Right lung (tissue), 10 donors: Measurements from ENCODE around the gene CNDP2. TPM values are rescaled to one million over a fixed set of nuclear protein-coding genes. Genes with fewer than 3 reads are reported as not detected.

Experiments used
- DNase-seq, 2 donors: peaks; one replicate each; pipeline ENCODE4 v3.0.0-alpha.2; 2013
- long read RNA-seq, 8 donors: transcript quantifications; one replicate each; lab custom pipeline, GENCODE V29; 2026
- polyA plus RNA-seq, 5 donors: library from polyadenylated mRNA; unstranded; fragments of 120-200 nt; gene quantifications; one replicate each; pipeline versions ENCODE4 v1.2.1 to v1.2.3, GENCODE V29; 2013; ENCODE audit warnings: inconsistent platforms in 1 of 5, low replicate concordance in 1 of 5; ENCODE audit not compliant: insufficient read length in 5 of 5, insufficient read depth in 1 of 5

CNDP2 gene
- 100 to 1,000 TPM in 4 of 5 donors, 10 to 100 TPM in 1; 99.8 to 121 (median 107) TPM for polyA plus RNA-seq
- long read RNA-seq, donor 1, full-length matches to known transcripts: 22 of 52 reads
- long read RNA-seq, donor 1, partial matches to known transcripts: 30 of 52 reads
- long read RNA-seq, donor 1, other reads (novel, unspliced or antisense): 0 of 52 reads
- long read RNA-seq, donor 2, full-length matches to known transcripts: 6 of 13 reads
- long read RNA-seq, donor 2, partial matches to known transcripts: 7 of 13 reads
- long read RNA-seq, donor 2, other reads (novel, unspliced or antisense): 0 of 13 reads
- long read RNA-seq, donor 3, full-length matches to known transcripts: 15 of 20 reads
- long read RNA-seq, donor 3, partial matches to known transcripts: 5 of 20 reads
- long read RNA-seq, donor 3, other reads (novel, unspliced or antisense): 0 of 20 reads
- long read RNA-seq, donor 4, full-length matches to known transcripts: 15 of 22 reads
- long read RNA-seq, donor 4, partial matches to known transcripts: 7 of 22 reads
- long read RNA-seq, donor 4, other reads (novel, unspliced or antisense): 0 of 22 reads
- long read RNA-seq, donor 5, full-length matches to known transcripts: 18 of 49 reads
- long read RNA-seq, donor 5, partial matches to known transcripts: 31 of 49 reads
- long read RNA-seq, donor 5, other reads (novel, unspliced or antisense): 0 of 49 reads
- long read RNA-seq, donor 6, full-length matches to known transcripts: 21 of 38 reads
- long read RNA-seq, donor 6, partial matches to known transcripts: 17 of 38 reads
- long read RNA-seq, donor 6, other reads (novel, unspliced or antisense): 0 of 38 reads
- long read RNA-seq, donor 7, full-length matches to known transcripts: 23 of 28 reads
- long read RNA-seq, donor 7, partial matches to known transcripts: 5 of 28 reads
- long read RNA-seq, donor 7, other reads (novel, unspliced or antisense): 0 of 28 reads
- long read RNA-seq, donor 8, full-length matches to known transcripts: 9 of 9 reads
- long read RNA-seq, donor 8, partial matches to known transcripts: 0 of 9 reads
- long read RNA-seq, donor 8, other reads (novel, unspliced or antisense): 0 of 9 reads

DNA sequence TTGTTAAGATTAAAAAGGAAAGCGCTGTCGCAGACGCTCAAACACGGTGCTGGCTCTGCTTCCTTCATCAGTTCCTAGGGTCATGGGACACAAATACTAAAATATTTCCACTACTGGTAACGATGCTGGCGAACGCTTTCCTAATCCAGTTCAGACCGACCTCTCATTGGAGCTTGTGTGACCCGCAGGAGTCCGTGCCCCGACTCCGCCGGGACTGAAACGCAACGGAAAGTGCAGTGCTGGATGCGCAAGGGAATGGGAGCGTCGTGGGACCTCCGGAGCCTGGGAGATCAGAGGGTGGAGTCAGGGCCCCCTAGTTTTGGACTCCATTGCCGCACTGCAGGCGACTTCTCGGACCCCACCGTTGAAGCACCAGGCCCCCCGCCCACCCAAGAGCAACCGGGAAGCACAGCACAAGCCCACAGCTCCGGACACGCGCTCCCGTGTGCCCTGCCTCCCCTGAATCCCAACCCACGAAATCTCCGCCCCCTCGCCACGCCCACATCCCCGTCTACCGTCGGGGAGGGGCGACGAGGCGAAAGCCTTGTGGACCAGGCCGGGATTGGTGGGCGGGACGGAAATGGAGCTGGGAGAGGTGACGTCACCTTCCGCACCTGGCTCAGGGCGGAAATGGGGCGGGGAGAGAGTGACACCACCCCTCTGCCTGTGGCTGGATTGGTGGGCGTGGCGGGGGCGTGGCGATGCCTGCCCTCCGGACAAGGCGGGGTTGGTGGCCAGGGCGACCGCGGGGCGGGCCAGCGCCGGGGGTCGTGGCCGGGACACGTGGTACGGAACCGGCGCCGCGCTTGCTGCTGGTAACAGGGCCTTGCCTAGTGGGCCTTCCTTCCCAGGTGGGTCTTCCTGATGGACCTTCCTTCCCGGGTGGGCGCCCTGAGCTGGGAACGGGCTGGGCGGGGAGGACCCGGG, at the start of gene CNDP2:
CNDP2 (plus strand) TSS at position 783 of the 927 bp plus-strand sequence. CDS start 3,611 bp downstream, outside the sequence.
- peak; percentile 99 to 100 for DNase-seq

DNA sequence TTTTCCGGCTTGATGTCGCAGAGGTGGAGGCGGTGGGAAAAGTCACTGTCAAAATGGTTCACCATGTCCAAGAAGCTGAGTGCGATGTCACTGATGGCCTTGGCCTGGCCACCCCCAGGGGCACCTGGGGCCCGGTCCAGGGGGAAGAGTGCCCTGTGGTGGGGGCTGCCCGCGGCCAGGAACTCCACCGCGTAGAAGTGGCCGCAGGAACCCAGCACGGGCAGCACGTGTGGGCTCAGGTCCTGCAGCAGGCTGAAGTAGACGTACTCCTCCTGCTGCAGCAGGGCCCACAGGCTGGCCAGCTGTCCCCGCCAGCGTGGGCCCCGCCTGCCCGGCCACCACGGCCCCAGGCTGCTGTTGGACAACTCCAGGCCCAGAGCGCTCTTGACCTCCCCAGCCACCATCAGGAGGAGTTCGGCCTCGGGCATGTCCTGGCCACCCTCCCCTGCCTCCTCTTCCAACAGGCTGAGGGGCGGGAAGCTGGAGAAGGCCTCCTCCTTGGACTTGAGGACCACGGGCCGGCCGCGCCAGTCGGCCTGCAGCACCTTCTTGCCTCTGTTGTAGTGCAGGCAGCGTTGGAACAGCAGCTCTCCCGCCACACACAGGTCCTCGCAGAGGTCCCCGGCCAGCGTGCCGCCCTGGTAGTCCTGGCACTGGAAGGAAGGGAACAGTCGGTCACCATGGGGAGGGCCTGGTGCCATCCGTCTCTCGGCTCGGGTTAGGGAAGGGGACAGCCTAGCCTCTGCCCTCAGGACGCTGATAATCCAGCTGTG, 49.3 kb upstream of the CNDP2 start:
- no peak for DNase-seq

DNA sequence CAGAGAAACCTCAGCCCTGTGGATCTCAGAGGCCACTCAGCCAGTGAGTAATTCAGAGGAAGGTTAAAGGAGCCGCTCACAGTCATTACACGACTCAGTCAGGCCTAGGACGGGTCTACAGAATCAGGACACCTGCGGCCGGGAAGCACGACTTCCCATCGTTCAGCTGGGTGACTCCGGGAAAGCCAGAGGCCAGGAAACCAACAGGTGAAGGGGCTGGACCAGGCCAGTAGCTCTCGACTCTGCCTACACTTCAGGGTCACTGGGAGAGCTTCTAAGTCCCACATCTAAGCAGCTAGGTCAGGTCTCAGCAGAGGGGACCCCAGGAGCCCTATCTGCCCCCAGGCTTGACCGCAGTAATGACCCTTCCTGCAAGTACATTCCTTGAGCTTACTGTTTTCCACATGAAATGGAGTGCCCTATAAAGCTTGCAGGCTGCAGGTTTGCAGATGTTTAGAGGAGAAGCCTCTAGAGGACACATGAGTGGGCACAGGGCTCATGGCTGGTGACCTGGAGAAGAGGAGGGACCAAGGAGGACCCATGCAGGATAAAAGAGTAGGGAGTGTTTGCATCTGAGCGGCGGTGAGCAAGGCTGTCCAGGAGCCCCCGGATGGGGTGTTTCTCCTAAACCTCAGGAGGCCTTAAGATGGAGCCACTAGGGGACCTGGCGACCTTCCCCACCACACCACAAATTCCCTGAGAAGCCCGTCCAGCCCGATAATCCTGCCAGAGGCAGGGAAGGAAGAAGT, 48.6 kb upstream of the CNDP2 start:
- no peak for DNase-seq

DNA sequence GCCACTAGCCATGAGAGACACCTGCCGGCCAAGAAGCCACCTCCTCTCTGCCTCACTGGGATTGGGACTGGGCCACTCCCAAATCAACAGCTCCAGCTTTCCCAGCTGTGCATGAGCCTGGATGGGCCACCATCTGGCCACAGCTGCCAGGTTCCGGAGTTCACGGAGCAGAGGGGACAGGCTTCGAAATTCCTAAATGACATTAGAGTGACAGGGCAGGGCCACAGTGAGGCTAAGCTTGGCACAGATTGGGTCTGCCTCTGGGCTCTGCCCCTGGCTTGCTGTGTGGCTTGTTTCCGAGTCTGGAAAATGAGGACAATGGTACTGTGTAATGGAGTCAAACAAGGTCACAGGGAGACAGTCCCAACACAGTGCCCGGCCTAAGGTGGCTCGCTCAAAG, 45.5 kb upstream of the CNDP2 start:
- DNase-seq: no peak

DNA sequence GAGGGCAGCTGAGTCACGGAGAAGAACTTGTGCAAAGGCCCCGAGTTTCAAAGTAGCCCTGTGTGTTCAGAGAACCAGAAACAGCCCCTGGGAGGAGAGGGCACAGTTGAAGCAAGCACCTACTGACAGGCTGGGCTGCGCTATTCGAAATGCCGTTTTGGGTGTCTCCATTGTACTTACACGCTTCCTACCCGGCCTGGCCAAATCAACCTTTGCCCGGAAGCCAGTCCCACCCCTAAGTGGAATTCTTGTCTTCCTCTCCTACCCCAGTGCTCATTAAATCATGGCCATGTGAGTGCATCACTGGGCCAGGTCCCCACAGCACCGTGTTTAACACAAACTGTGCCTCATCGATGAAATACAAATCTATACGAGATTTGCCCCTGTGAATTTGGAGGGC, 45.0 kb upstream of the CNDP2 start:
- DNase-seq: no peak

DNA sequence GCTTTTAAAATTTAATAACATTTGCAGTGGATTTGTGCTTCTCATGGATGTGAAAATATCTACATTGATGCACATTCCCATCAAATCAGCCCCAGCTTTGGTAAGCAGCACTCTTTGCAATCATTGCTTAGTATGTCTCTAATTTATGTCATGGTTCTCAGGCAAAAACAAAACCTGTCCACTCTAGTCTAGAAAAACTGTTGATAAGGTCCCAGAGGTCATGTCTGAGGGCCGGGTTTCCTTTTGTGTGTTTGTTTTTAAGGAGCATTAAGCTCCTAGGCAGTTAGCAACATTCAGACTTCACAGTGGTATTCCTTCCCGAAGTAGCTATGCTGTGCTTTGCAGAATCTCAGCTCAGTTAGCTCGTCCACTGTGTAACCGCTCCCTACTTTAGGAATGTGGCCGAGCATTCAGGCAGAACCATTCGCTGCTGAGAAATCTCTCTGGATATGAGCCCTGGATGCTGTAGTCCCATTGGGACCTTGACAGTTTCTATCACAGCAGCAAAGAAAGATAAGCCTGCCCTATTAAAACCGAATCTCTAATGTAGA, 43.1 kb upstream of the CNDP2 start:
- DNase-seq: no peak

DNA sequence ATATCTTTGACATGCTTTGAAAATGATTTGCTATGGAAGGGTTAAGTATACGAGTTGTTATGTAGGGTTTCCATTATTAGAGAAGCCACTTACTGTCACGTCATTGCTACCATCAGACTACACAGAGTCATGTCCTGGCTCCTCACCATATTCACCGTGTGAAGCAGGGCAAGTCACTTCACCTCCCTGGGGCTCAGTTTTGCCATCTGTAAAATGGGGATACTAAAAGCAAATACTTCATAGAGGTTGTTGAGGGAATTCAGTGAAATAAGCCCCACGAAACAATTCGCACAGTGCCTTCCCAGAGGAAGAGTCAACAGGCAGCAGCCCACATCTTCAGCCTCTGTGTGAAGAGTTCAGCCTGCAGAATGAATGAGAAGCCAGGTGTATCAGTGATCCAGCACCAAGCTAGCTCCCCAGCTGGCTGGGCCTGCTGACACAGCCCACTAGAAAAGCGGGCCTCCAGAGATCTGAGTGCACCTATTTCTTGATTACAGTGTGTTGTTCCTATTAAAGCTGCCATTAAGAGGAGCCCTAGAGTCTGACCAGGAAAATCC, 42.4 kb upstream of the CNDP2 start:
- DNase-seq: no peak

DNA sequence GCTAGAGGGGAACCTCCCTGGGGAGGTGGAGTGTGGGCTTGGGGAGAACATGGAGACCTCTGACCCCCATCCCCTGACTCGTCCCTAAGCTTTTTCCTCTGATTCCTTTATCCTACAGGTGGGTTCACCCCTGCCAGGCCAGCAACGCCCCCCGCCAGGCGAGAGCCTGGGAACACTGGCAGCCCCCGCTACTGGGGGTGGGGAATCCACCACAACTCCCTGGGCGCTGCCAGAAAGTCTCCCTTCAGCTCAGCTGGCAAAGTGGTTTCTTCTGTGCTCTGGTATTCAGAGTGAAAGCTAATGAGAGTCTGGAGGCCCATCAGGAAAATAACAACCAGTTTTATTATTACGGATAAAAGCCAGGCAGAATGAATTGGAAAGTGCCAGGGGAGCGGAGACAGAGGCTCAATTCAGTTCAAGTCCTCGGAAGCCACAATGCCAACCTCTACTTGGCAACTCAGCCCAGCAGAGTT, 41.8 kb upstream of the CNDP2 start:
- DNase-seq: no peak

DNA sequence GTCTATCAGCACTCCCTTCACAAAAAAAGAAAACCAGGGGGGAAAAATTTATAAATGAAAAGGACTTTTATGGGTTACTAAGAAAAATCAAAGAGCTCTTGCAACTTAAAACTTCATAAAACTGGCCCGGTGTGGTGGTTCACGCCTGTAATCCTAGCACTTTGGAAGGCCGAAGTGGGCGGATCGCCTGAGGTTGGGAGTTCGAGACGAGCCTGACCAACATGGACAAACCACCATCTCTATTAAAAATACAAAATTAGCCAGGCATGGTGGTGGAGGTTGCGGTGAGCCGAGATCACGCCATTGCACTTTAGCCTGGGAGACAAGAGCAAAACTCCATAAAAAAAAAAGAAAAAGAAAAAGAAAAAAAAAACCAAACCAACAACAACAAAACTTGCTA, 40.8 kb upstream of the CNDP2 start:
- no peak for DNase-seq

DNA sequence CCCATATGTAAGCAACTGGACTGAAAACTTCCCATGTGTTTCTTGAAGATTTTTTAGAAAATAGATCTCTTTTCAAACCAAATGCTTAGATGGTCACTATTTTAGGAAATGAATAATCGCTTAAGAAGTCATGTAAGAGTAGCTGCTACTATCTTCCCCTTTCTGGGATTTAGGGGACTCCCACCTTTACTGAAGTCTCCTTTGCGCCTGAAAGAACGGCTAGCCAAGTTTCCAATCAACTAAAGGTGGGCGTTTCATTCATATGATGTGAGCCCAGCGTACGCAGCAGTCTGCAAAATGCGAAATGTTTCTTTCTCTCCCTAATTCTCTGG, 40.2 kb upstream of the CNDP2 start:
- no peak for DNase-seq

DNA sequence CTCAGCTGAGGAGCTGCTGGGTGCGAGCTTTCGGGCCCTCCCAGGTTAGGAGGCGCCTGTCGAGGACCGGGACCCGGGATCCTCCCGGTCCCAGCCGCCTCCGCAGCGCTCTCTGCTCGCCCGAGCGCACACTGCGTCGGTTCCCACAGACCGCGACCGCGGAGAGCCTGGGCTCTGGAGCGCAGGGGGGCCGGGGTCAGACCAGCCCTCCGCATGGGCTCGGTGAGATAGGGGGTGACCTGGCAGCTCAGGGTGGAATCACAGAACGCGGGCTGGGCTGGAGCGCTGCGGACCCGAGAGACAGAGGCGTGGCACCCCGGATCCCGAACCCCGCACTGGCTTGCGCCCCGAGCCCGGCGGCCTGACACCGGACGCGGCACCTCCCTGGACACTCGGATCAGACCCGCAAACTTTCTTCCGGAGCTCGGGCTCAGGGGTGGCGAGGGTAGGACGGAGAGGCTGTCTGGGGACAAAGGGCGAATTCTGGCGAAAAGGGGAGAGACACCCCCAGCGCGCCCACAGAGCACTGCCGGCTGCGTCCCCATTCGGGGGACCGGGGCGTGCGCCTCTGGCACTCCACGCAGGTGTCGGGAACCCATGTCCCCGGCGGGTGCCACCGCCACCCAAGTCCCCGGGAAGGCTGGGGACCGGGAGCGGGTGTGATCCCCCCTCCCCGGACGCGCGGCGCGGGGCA, 39.7 kb upstream of the CNDP2 start:
- DNase-seq: peak in 1 of 2 donors; percentile 15

DNA sequence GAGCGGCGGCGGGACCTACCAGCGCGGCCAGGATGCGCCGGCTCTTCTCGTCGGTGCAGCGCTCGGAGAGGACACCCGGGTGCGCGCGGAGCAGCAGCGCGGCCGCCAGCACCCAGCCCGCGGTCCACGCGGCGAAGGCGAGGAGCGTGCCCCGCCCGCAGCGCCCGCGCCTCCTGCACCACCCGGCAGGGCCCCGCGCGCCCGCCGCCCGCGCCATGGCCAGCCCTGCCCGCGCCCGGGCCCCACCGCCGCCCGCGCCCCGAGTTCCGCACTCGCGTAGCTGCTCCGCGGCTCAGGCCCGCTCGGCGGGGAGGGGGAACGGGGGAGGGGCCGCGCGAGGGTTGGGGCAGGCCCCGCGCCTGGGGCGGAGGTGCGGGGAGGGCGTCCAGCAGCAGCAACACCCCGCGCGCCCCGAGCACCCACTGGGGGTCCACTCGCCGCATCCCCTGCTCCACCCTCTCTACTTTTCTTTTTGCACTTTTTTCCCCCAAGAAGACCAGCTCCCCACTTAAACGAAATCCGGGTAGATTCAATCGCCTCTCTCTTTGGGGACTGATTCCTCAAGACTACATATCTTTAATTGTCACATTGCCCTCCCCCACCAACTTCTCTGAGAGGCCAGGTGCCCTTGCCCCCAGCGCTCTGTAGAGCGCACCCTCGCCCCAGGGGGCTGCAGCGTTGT, 39.0 kb upstream of the CNDP2 start, which contains the start of gene DIPK1C:
DIPK1C (minus strand) TSS at position 266 of the 682 bp plus-strand sequence; CDS start at position 217, 49 bp downstream.
- DNase-seq: no peak

DNA sequence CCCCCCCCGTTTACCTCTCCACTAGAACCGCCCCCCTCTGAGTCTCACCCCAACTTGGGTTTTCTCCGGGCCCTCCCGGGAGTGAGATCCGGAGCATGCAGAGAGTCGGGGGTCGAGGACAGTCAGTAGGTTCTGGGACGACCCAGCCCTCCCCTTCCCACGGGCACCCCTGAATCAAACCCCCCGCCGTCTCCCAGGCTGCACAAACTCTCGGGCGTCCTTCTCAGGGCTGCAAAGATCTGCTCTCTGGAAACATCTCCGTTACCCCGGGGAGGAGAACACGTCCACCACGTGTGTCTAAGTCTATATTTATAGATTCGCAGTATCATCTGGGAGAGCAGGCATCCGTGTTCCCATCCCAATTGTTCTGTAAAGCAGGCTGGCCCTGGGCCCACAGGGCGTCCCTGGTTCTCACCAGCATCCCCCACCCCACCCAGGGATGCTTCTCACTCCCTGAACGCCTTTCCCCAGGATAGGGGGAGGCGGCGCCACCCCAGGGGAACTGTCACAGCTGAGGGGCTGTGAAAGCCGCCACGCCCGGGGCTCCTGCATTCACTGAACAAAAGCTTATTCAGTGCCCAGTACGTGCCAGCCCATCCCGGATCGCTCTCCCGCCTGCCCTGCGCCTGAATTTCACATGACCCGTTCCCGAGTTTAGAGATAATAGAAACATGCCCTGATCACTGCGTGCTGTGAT, 38.3 kb upstream of the CNDP2 start:
- DNase-seq: no peak

DNA sequence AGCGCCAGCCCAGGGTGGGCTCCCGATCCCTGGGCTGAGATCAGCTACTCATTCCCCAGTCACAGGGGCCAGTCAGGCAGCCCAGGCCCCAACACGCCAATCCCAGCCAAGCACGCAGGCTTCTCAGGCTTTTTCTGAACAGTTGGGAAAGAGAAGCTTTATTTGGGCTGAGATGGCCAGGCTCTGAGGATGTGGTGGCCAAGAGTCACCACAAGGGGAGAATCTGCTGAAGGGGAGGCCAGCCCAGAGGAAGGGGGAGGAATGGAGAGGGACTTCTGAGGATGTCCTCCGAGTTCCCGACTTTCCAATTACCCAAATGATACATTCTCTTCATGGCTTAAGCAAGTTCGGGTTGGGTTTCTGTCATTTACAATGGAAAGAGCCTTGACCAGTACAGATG, 36.3 kb upstream of the CNDP2 start:
- no peak for DNase-seq

DNA sequence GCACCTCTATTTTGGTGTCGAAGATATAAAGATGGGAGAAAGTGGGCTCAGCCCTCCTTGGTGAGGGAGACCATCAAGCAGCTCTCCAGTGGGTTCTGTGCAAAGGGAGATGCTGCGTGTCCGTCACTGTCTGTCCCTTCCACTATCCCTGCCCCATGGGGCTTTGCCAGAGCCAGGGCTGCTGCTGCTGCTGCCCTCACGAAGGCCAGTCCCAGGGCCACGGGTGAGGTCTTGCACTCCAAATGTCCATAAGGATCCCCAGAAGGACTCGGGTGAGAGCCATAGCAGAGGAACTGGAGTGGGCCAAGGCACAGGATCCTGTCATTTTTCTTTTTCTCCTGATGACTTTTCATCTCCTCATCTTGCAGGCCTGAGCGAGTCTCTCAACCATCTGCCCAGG, 35.3 kb upstream of the CNDP2 start:
- DNase-seq: no peak

DNA sequence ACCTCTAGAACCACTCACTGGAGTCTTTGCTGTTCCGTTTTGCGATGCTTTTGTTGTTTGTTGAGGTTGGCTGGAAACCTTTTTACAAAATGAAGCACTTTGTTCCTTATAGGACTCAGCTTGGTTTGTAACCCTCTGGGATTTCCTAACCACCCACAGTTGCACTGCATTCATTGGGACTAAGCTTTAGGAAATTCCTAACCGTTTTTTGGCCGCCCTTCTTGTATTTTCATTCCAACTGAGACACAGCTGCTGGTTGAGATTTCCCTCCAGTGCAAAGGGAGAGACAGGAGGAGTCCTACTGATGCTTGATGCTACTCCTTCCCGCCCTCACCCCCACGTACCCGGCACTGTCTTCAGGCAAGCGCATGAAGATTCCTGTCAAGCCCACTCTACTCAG, 32.9 kb upstream of the CNDP2 start:
- DNase-seq: peak; percentile 30 to 46

DNA sequence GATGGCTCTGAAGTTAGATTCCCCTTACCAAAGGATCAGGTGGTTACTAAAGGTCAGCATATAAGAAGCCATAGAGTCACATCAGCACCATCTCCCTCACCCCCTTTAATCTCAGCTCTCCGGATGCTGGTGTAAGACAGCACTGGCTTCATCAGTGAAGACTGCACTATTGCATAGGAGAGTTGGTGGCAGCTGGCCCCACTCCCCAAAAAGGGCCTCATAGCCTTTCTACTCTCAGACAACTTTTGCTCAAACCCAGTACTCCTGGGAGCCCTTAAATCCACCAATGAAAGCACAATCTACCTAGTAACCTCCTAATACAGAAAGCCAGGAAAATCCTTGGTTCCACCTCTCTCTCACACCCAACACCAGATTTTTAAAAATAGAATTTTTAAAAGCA, 32.2 kb upstream of the CNDP2 start:
- no peak for DNase-seq
